Neutrophil (primary cell): Measurements from ENCODE around the gene FALEC.

ENCODE experiments used
- H3K27ac ChIP-seq: fragments of 200-600 bp; sonication (generic); 2 replicates; pipeline ENCODE4 v1.5.1; 2016; ENCODE audit warnings: mild to moderate bottlenecking, moderate library complexity
- H3K27me3 ChIP-seq: fragments of 200-600 bp; sonication (generic); 2 replicates; pipeline ENCODE4 v1.6.0; 2016; ENCODE audit warnings: mild to moderate bottlenecking
- H3K36me3 ChIP-seq: fragments of 200-600 bp; sonication (generic); 2 replicates; pipeline ENCODE4 v1.5.1; 2017
- H3K4me1 ChIP-seq, 2 experiments: fragments of 200-600 bp in 1 of 2; sonication (generic) in 1 of 2; 1 replicate in 1 of 2; 2 replicates in 1 of 2; pipeline versions ENCODE4 v1.5.1 to v1.6.1; 2013 to 2016; ENCODE audit warnings: low read depth in 1 of 2, low read length in 1 of 2, mild to moderate bottlenecking in 1 of 2, moderate library complexity in 1 of 2; ENCODE audit not compliant: control insufficient read depth in 1 of 2, insufficient read depth in 1 of 2
- H3K4me3 ChIP-seq, 2 experiments: fragments of 200-600 bp in 1 of 2; sonication (generic) in 1 of 2; 1 replicate in 1 of 2; 2 replicates in 1 of 2; pipeline ENCODE4 v1.5.1; 2013 to 2016; ENCODE audit warnings: low read depth in 1 of 2, low read length in 1 of 2, mild to moderate bottlenecking in 1 of 2, moderate library complexity in 1 of 2
- H3K9me3 ChIP-seq: fragments of 200-600 bp; sonication (generic); 2 replicates; pipeline ENCODE4 v1.5.1; 2016
- TF ChIP-seq, protein P1 (sequence below): fragments of 200-600 bp; sonication (generic); IDR thresholded peaks from 2 replicates; pipeline ENCODE4 v1.5.1; 2016; ENCODE audit warnings: antibody characterized with exemption

FALEC gene

DNA sequence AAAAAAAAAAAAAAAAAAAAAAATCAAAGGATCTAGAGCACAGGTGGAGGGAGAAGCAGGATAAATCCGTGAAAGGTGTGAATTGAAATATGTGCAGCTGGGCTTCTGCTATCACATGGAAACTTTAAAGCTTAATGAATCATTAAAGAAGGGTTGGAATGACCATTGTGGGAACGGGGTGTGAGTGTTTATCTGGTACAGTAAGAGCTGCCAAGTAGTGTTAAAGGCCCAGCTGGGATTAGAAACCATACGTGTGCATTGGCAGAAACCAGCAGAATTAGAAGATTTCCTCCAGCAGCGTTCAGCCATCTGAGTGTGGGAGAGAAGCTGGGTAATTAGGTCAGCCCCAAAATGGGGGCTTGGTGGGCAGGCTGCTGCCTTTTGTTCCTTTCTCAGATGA, 13.5 kb downstream of the FALEC start:
- H3K27ac ChIP-seq = no peak overlapping the region
- H3K36me3 ChIP-seq = no peaks in the 10 kb centered on the region
- H3K9me3 ChIP-seq = no peaks in the 10 kb centered on the region
- no peak overlapping the region for H3K4me3 ChIP-seq
- H3K4me1 ChIP-seq = no peaks in the 10 kb centered on the region
- no peaks in the 10 kb centered on the region for H3K27me3 ChIP-seq
- TF ChIP-seq, protein P1, sequence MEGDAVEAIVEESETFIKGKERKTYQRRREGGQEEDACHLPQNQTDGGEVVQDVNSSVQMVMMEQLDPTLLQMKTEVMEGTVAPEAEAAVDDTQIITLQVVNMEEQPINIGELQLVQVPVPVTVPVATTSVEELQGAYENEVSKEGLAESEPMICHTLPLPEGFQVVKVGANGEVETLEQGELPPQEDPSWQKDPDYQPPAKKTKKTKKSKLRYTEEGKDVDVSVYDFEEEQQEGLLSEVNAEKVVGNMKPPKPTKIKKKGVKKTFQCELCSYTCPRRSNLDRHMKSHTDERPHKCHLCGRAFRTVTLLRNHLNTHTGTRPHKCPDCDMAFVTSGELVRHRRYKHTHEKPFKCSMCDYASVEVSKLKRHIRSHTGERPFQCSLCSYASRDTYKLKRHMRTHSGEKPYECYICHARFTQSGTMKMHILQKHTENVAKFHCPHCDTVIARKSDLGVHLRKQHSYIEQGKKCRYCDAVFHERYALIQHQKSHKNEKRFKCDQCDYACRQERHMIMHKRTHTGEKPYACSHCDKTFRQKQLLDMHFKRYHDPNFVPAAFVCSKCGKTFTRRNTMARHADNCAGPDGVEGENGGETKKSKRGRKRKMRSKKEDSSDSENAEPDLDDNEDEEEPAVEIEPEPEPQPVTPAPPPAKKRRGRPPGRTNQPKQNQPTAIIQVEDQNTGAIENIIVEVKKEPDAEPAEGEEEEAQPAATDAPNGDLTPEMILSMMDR = no peak

DNA sequence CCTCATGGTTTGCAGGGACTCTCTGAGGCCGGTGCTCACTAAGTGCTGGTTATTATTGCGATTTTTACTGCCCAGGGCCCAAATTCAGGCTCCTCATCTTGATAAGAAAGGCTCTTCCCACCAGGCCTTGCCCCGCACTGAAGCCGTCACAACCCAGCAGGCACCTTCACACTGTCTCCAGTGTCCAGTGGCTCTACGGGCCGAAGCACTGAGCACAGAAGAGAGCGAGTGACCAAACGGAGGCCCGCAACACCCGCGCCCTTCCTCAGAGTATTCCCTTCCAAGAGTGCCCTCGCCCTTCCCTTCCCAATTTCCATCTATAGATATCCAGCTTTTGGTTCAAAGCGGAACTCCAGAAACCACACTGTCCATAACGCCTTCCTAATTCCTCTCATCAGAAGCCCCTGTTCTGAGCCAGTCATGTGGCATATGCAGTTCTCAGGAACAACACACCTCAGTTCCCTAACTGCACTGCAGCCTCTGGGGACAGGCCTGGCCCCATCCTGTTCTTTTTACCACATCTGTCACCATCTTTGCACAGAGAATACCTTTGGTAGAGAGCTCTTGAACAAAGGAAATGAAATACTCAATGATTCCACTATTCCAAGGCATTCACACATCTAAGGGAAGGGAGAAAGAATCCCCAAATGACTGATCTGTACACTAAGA, 15.1 kb downstream of the FALEC start:
- TF ChIP-seq, protein P1 = no peak
- H3K4me1 ChIP-seq = no peaks in the 10 kb centered on the region
- H3K4me3 ChIP-seq = no peak overlapping the region
- H3K27ac ChIP-seq = no peak overlapping the region
- H3K9me3 ChIP-seq = no peaks in the 10 kb centered on the region
- no peaks in the 10 kb centered on the region for H3K36me3 ChIP-seq
- H3K27me3 ChIP-seq = no peaks in the 10 kb centered on the region

DNA sequence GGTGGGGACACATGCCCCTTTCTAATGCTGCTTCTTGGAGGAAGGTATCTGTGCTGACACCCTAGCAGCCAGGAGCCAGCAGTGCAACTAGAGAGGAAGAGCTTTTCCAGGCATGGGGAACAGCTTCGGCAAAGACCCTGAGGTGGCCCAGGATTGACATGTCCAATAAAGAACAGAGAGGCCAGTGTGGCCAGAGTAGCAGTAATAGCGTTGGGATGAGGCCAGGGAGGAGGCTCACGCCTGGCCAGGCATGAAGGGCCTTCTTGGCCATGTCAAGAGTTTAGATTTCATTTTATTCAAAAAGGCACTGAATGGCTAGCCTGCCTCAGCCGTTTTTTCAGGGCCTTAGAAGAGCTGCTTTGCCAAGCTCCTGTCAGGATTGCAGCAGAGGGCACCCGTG, 17.3 kb downstream of the FALEC start:
- no peaks in the 10 kb centered on the region for H3K4me1 ChIP-seq
- TF ChIP-seq, protein P1 = no peak
- H3K9me3 ChIP-seq = no peaks in the 10 kb centered on the region
- H3K36me3 ChIP-seq = no peaks in the 10 kb centered on the region
- no peak overlapping the region for H3K27ac ChIP-seq
- no peaks in the 10 kb centered on the region for H3K27me3 ChIP-seq
- H3K4me3 ChIP-seq = no peak overlapping the region

DNA sequence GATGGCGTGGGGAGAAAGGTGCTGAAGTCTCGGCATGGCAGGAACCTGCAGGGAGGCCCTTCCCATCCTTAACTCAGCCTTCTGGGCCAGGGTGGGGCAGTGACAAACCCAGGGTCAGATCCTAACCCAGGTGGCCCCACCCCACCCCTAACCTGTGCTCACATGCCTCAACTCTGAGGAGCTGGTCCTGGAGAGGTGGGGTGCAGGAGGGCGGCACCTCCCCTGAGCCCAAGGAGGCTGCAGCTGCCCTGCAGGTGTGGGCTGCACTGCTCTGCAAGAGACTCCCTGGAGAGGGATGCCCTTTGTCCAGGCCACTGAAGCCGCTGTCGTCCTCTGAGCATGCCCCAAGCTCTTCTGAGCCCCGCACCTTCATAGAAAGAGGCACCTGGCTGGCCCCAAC, 18.4 kb downstream of the FALEC start:
- Histone ChIP-seq H3K9me3 (no peaks in the 10 kb centered on the region), H3K27ac (no peak overlapping the region), H3K27me3 (no peaks in the 10 kb centered on the region), H3K4me1 (no peaks in the 10 kb centered on the region), H3K4me3 (no peak overlapping the region), H3K36me3 (no peaks in the 10 kb centered on the region)
- TF ChIP-seq, protein P1 = no peak

DNA sequence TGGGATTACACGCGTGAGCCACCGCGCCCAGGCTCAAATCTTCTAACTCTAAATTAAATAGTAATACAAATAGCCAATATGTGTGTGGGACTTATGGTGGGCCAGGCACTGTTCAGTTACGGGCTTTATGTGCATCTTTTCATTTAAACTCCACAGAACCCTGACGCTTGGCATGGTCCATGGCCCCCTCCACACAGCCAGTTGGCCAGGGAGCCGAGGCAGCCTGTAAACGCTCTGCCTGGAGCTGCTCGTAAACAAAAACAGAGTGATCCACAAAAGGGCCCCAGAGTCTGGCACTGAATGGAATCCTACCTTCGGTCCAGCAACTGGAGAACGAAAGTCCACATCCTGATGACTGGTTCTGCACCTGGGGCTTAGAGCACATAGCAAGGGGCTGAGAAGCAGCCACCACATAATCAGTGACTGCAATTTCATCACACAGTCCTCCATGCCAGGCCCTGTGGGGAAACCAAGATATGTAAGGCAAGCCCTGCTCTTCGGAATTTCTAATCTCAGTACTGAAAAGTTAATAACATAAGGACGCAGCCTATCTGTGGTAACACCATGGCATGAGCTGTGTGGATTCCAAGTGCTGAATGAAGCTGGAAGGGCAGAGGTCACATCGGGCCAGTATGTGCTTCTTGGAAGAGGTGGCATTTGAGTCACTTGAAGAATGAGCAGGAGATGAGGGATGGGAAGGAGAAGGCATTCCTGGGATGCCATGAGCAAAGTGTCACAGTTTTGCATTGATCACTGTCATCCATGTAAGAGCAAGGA, 20.1 kb downstream of the FALEC start:
- Histone ChIP-seq H3K4me3 (no peak overlapping the region), H3K36me3 (no peaks in the 10 kb centered on the region), H3K4me1 (no peaks in the 10 kb centered on the region), H3K27me3 (no peaks in the 10 kb centered on the region), H3K27ac (no peak overlapping the region), H3K9me3 (no peaks in the 10 kb centered on the region)
- TF ChIP-seq, protein P1 = no peak
